Measurements from ENCODE around the gene CDKN3.
"Not testable (repeated sequence)": the region's sequence is repeated elsewhere in the genome, so short reads cannot be mapped to it uniquely, and the experiment has no call there.

Gene CDKN3

DNA sequence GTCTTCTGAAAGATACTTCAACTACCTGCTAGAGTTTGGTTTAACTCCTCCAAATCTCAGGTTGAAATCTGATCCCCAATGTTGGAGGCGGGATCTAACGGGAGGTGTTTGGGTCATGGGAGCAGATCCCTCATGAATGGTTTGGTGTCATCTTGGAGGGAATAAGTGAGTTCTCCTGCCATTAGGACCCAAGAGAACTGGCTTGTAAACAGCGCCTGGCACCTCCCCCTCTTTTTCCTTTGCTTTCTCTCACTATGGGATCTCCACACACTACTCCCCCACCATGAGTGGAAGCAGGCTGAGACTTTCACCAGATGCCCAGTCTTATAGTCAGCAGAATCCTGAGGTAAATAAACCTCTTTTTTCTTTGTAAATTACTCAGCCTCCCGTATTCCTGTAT lies 41.9 kb downstream of the CDKN3 start:
- CTCF ChIA-PET = interaction anchor here (1.4 to 3.8 kb wide), 3 partner anchors 12 to 49 kb away, joined by 3 to 36 read pairs (median 6); no protein-coding TSS in a partner anchor
- DNase-seq (ENCODE audit: low read depth, low spot score) = no peak
- POLR2A ChIA-PET = no interaction called here
- TF ChIP-seq, protein P1, sequence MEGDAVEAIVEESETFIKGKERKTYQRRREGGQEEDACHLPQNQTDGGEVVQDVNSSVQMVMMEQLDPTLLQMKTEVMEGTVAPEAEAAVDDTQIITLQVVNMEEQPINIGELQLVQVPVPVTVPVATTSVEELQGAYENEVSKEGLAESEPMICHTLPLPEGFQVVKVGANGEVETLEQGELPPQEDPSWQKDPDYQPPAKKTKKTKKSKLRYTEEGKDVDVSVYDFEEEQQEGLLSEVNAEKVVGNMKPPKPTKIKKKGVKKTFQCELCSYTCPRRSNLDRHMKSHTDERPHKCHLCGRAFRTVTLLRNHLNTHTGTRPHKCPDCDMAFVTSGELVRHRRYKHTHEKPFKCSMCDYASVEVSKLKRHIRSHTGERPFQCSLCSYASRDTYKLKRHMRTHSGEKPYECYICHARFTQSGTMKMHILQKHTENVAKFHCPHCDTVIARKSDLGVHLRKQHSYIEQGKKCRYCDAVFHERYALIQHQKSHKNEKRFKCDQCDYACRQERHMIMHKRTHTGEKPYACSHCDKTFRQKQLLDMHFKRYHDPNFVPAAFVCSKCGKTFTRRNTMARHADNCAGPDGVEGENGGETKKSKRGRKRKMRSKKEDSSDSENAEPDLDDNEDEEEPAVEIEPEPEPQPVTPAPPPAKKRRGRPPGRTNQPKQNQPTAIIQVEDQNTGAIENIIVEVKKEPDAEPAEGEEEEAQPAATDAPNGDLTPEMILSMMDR (IDR thresholded peaks at IDR 0.05; ENCODE audit: insufficient read depth, low read length, missing control alignments) = no peak
- H3K4me3 ChIP-seq (ENCODE audit: low read depth, low read length) = no peak overlapping the region

DNA sequence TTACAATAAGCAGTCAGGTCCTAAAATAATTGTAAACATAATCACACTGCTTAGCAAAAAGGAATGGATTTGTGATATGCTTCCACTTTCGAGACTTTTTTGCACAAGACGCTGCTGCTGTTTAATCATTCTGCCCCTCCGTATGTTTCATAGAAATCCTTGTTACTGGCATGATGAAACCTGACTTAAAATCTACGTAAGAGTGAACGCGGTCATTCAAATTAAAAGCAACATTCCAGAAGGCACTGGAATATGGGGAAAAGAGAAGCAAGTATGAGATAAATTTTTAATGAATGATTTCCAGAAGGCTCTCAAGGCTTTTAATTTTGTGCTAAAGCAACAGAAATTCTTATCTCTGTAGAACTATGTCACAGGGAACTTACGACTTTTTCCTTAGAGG lies 43.2 kb downstream of the CDKN3 start:
- TF ChIP-seq, protein P1 (IDR thresholded peaks at IDR 0.05; ENCODE audit: insufficient read depth, low read length, missing control alignments) = no peak
- ChIA-PET CTCF (interaction anchor here (1.1 to 3.8 kb wide), 5 partner anchors 11 to 73 kb away, joined by 3 to 36 read pairs (median 4); no protein-coding TSS in a partner anchor), POLR2A (no interaction called here)
- H3K4me3 ChIP-seq (ENCODE audit: low read depth, low read length) = peak overlapping the region; percentile 80
- no peak for DNase-seq (ENCODE audit: low read depth, low spot score)

DNA sequence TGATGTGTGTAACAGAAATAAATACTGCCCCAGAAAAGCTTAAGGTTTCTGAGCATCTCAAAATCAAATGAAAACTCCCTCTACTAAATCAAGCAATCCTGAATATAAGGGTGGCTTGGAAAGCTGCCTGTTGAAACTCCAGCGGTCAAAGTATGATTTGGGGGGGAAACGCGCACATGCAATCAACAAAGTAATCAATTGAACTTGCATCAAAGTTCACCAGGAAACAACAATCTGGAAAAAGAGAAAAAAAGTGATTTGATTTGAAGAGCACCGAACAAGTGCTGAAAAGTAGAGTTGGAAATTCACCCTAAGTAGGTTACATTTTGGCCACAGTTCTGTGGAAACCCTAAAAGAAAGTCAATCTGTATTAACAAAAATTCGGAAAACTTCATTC lies 43.7 kb downstream of the CDKN3 start:
- H3K4me3 ChIP-seq (ENCODE audit: low read depth, low read length) = peak overlapping the region; percentile 80
- ChIA-PET CTCF (interaction anchor here (0.6 to 3.8 kb wide), 8 partner anchors 10 to 92 kb away, joined by 3 to 36 read pairs (median 7); no protein-coding TSS in a partner anchor), POLR2A (no interaction called here)
- no peak for DNase-seq (ENCODE audit: low read depth, low spot score)
- TF ChIP-seq, protein P1 (IDR thresholded peaks at IDR 0.05; ENCODE audit: insufficient read depth, low read length, missing control alignments) = no peak

DNA sequence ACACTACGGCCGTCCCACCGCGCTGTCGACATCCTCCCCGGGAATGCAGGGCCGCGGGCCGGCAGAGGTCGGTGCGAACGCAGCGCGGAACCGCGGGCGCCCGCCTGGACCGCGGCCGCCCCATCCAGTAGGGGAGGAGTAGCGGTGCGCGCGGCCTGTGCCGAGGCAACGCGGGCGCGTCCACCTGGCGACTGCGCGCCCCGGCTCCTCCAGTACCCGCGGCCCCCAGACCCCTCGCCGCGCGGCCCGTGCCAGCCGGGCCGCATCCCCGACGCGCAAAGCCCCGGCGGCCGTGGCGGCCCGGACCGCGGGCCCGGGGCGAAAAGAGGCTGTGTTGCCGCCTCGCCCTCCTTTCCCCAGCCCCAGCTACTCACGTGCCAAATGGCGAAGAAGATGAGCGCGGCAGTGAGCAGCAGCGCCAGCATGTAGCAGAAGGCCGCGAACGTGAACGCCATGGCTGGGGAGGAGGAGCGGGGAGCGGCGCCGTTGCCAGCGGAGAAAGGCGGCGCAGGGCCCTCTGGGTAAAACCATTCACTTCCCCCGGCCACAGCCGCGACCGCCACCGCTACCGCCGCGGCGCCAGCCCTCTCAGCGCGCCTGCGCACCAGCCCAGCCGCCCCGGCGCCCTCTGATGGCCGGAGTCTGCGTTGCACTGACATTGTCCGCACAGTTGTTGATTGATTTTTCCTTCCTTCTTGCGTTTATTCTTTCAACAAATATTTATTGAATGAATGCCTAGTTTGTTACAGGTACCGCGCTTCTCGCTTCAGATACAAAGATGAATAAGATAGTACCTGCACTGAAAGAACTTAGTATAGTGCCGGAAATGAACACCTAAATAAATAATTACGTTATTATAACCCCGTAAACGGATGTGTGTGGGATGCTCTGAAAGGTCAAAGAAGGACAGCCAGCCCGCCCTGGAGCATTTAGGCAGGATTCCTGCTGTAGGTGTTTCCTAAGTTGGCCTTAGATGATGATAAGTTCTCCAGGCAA lies 44.4 kb downstream of the CDKN3 start, which contains the start of gene CNIH1:
Gene CNIH1, minus strand, starts transcription at position 502 of the 996 bp plus-strand sequence. Its CDS starts 47 bp downstream, at position 455.
- CTCF ChIA-PET = interaction anchor here (0.6 to 3.8 kb wide), 21 partner anchors 9 to 373 kb away, joined by 3 to 36 read pairs (median 4); no protein-coding TSS in a partner anchor
- POLR2A ChIA-PET = no interaction called here
- DNase-seq (ENCODE audit: low read depth, low spot score) = no peak
- TF ChIP-seq, protein P1 (IDR thresholded peaks at IDR 0.05; ENCODE audit: insufficient read depth, low read length, missing control alignments) = peak; percentile 89
- H3K4me3 ChIP-seq (ENCODE audit: low read depth, low read length) = peak within 1 kb of the TSS; percentile 80

DNA sequence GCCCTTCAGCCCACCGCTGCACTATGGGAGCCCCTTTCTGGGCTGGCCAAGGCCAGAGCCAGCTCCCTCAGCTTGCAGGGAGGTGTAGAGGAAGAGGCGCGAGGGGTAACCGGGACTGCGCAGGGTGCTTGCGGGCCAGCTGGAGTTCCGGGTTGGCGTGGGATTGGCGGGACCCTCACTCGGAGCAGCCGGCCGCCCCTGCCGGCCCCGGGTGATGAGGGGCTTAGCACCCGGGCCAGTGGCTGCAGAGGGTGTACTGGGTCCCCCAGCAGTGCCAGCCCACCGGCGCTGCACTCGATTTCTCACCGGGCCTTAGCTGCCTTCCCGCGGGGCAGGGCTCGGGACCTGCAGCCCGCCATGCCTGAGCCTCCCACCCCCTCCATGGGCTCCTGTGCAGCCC lies 46.2 kb downstream of the CDKN3 start:
- H3K4me3 ChIP-seq (ENCODE audit: low read depth, low read length); POLR2A ChIA-PET; DNase-seq (ENCODE audit: low read depth, low spot score): not testable (repeated sequence)
- CTCF ChIA-PET = interaction anchor here (1.1 to 2.2 kb wide), 2 partner anchors 23 to 38 kb away, joined by 3 to 10 read pairs; no protein-coding TSS in a partner anchor

DNA sequence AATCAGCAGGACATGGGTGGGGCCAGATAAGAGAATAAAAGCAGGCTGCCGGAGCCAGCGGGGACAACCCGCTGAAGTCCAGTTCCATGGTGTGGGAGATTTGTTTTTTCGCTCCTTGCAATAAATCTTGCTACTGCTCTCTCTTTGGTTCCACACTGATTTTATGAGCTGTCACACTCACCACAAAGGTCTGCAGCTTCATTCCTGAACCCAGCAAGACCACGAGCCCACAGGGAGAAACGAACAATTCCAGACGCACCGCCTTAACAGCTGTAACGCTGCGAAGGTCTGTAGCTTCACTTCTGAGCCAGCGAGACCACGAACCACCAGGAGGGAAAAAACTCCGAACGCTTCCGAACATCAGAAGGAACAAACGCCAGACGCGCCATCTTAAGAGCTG lies 47.2 kb downstream of the CDKN3 start:
- no peak overlapping the region for H3K4me3 ChIP-seq (ENCODE audit: low read depth, low read length)
- TF ChIP-seq, protein P1 (IDR thresholded peaks at IDR 0.05; ENCODE audit: insufficient read depth, low read length, missing control alignments) = no peak
- no peak for DNase-seq (ENCODE audit: low read depth, low spot score)
- POLR2A ChIA-PET = no interaction called here
- CTCF ChIA-PET = interaction anchor here (0.6 to 1.4 kb wide), 6 partner anchors 8 to 372 kb away, joined by 3 to 4 read pairs (median 3); no protein-coding TSS in a partner anchor

All from AG04449 (cell line).